ENCODE measurements around the gene EXOC3. TPM values are rescaled to one million over a fixed set of nuclear protein-coding genes. Genes with fewer than 3 reads are reported as not detected.
"Not testable (repeated sequence)": the region's sequence is repeated elsewhere in the genome, so short reads cannot be mapped to it uniquely, and the experiment has no call there.

The EXOC3 gene
- total RNA-seq, 2 experiments from 2014 or later, result 41.6 to 41.7 TPM

DNA sequence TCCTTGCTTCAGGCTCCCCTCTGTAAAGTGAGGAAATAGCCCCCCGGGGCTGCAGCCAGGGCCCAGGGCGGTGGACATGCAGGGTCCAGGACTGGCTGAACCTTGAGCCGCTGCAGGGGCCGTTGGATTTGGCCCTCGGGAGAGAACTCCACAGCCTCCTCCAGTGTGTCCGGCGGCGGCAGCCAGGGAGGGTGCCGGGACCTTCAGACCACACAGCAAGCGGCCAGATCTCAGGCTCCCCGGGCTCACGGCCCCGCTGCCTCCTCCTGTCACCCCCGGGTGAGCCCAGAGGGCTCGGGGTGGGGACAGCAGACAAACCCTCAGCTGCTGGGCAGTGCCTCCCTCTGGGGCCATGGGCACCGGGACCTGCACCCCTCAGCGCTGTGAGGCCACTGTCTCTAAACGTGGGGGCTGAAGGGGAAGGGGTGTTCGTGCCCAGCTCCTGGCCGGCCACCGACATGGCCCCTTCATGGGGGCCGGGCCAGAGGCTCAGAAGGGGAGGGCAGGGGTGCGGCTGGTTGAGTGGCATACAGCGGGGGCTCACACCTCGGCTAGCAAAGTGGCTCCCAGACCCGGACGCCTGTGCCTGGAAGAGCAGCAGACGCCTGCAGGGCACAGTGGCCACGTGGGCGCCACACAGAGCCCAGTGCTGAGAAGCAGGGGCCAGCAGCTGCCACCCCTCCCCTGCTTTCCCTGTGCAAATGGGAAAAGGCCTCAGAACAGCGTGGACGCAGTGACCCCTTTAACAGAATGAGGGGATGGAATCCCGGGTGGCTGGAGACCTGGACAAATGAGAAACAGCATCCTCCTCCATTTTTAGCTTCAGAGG is 61.6 kb downstream of the EXOC3 start:
- Mint-ChIP-seq H3K9me3 (no peaks in the 10 kb centered on the region), H3K4me3 (no peak overlapping the region), H3K27me3 (ENCODE audit: low read depth) (peaks cover 10% of the 10 kb centered on the region), H3K36me3 (ENCODE audit: low read depth) (no peaks in the 10 kb centered on the region), H3K27ac (no peak overlapping the region), H3K4me1 (ENCODE audit: low read depth) (peaks cover 2% of the 10 kb centered on the region)
- CTCF ChIA-PET, result no interaction called here
- DNase-seq, result no peak
- intact Hi-C loops (cut with micrococcal nuclease), result no loop called here

DNA sequence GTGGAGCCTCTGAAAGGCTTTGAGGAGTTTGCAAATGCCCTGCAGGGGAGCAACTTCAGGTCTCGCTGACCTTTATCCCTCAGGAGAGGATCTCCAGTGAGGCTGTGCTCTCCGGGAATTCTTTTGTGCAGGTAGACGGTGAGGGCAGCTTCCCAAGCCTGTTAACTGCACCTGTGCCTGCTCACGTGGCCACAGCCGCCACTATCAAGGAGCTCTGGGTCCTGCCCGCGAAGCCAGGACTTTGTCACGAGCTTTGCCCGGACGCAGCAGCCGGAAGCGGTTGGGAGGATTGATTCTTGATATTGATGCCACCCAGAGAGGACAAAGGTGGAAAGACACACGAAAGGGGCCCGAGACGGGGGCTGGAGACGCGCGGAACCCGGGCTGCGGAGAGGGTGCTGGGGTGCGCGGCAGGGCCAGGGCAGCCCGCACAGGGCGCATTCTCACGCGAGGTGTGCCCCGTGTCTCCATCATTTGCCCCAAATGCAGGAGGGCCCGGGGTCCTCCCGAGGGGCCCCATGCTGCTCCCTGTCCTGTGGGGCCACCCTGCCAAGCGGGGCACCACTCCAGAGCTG is 63.1 kb downstream of the EXOC3 start:
- Mint-ChIP-seq H3K27me3 (ENCODE audit: low read depth) (peaks cover 5% of the 10 kb centered on the region), H3K36me3 (ENCODE audit: low read depth) (no peaks in the 10 kb centered on the region), H3K27ac (no peak overlapping the region), H3K4me1 (ENCODE audit: low read depth) (peaks cover 2% of the 10 kb centered on the region), H3K9me3 (no peaks in the 10 kb centered on the region), H3K4me3 (no peak overlapping the region)
- CTCF ChIA-PET, result interaction anchor here (0.6 kb wide), 1 partner anchor 941 kb away, joined by 4 read pairs; no protein-coding TSS in a partner anchor
- DNase-seq, result no peak
- intact Hi-C loops (cut with micrococcal nuclease), result no loop called here

DNA sequence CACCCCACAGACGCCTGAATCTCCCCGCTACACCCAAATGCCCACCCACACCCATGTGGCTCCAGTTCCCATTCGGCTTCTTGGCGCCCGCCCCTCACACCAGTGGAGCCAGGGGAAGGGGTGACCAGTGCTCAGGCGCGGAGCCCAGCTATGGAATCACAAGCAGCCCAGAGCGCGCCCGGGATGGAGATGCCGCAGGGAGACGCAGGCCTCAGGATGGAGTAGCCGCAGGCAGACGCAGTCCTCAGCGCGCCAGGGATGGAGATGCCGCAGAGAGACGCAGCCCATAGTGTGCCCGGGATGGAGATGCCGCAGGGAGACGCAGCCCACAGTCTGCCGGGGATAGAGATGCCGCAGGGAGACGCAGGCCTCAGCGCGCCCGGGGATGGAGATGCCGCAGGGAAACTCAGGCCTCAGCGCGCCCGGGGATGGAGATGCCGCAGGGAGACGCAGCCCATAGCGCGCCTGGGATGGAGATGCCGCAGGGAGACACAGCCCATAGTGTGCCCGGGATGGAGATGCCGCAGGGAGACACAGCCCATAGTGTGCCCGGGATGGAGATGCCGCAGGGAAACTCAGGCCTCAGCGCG is 65.1 kb downstream of the EXOC3 start:
- H3K36me3 Mint-ChIP-seq (ENCODE audit: low read depth); DNase-seq; CTCF ChIA-PET; H3K27me3 Mint-ChIP-seq (ENCODE audit: low read depth); H3K4me3 Mint-ChIP-seq; intact Hi-C loops (cut with micrococcal nuclease); H3K9me3 Mint-ChIP-seq; H3K27ac Mint-ChIP-seq; H3K4me1 Mint-ChIP-seq (ENCODE audit: low read depth): not testable (repeated sequence)

DNA sequence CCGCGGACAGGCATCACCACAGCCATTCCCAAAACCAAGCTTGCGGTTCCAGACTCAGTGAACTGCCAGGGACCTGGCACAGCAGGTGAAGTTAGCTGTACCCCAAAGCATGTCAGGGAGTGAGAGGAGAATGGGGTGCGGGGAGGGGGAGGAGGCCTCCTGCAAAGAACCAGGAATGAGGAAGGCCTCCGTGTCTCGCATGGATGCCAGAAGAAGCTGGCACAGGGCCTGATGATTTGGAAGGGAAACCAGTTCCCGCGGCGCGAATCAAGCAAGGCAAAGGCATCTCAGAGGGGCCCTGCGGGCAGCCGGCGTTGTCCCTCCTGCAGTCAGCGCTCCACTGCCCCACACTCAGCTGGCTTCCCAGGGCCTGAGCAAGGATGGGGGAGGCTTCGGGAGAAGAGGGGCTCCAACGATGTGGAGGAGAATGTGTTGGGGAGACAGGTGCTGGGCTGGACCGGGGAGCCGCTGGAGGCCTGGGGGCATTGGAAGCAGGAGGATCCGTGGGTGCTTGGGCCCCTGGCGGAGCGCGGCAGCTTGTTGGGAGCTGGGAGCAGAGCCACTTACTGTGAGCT is 66.7 kb downstream of the EXOC3 start:
- H3K27me3 Mint-ChIP-seq (ENCODE audit: low read depth), result no peaks in the 10 kb centered on the region
- CTCF ChIA-PET, result no interaction called here

DNA sequence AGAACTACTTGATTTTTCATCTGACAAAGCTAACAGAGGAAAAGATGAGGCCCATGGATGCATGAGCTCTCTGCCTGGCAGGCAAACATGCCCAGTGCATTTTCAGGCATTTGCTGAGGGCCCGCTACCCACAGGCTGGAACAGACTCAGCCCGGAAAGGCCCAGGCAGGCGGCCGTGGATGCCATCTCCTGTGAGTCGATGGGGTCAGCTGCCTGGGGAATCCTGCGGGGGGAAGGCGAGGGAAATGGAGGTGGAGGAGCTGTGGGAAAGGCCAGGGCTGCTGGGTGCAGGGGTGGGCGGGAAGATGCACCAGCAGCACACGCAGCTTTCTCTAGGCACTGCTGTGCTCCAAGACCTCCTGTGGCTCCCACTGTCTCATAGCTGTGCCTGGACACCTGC is 67.5 kb downstream of the EXOC3 start:
- intact Hi-C loops (cut with micrococcal nuclease), result no loop called here

More for the DNA sequence above, 66.7 kb downstream of the EXOC3 start:
- intact Hi-C loops (cut with micrococcal nuclease), result no loop called here
- no peak for DNase-seq
- H3K36me3 Mint-ChIP-seq (ENCODE audit: low read depth), result no peaks in the 10 kb centered on the region
- H3K27ac Mint-ChIP-seq, result no peak overlapping the region
- H3K4me3 Mint-ChIP-seq, result no peak overlapping the region
- no peaks in the 10 kb centered on the region for H3K4me1 Mint-ChIP-seq (ENCODE audit: low read depth)
- no peaks in the 10 kb centered on the region for H3K9me3 Mint-ChIP-seq

DNA sequence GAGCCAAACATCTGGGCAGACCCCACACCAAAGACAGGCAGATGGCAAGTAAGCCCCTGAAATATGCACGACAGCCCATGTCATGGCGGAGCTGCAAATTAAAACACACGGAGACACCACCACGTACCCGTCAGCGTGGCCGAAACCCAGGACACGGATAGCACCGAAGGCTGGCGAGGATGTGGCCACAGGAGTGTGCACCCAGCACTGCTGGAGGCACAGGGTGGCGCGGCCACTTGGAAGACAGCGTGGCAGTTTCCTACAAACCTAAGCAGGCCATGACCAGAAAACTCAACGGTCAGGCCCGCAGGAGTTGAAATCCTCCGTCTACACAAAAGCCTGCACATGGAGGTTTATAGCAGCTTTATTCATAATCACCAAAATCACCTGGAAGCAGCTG is 68.5 kb downstream of the EXOC3 start:
- no peaks in the 10 kb centered on the region for H3K9me3 Mint-ChIP-seq
- peaks cover 10% of the 10 kb centered on the region for H3K27me3 Mint-ChIP-seq (ENCODE audit: low read depth)
- no peaks in the 10 kb centered on the region for H3K36me3 Mint-ChIP-seq (ENCODE audit: low read depth)
- no peak overlapping the region for H3K4me3 Mint-ChIP-seq
- CTCF ChIA-PET, result interaction anchor here (1.1 kb wide), 1 partner anchor 11 kb away, joined by 3 read pairs; no protein-coding TSS in a partner anchor
- intact Hi-C loops (cut with micrococcal nuclease), result no loop called here
- no peaks in the 10 kb centered on the region for H3K4me1 Mint-ChIP-seq (ENCODE audit: low read depth)
- no peak for DNase-seq
- no peak overlapping the region for H3K27ac Mint-ChIP-seq

More for the DNA sequence above, 67.5 kb downstream of the EXOC3 start:
- no peak for DNase-seq
- H3K4me1 Mint-ChIP-seq (ENCODE audit: low read depth), result no peaks in the 10 kb centered on the region
- H3K4me3 Mint-ChIP-seq, result no peak overlapping the region
- CTCF ChIA-PET, result interaction anchor here (1.1 kb wide), 1 partner anchor 10 kb away, joined by 3 read pairs; no protein-coding TSS in a partner anchor
- no peaks in the 10 kb centered on the region for H3K9me3 Mint-ChIP-seq
- H3K36me3 Mint-ChIP-seq (ENCODE audit: low read depth), result no peaks in the 10 kb centered on the region
- H3K27ac Mint-ChIP-seq, result no peak overlapping the region
- H3K27me3 Mint-ChIP-seq (ENCODE audit: low read depth), result peaks cover 4% of the 10 kb centered on the region

DNA sequence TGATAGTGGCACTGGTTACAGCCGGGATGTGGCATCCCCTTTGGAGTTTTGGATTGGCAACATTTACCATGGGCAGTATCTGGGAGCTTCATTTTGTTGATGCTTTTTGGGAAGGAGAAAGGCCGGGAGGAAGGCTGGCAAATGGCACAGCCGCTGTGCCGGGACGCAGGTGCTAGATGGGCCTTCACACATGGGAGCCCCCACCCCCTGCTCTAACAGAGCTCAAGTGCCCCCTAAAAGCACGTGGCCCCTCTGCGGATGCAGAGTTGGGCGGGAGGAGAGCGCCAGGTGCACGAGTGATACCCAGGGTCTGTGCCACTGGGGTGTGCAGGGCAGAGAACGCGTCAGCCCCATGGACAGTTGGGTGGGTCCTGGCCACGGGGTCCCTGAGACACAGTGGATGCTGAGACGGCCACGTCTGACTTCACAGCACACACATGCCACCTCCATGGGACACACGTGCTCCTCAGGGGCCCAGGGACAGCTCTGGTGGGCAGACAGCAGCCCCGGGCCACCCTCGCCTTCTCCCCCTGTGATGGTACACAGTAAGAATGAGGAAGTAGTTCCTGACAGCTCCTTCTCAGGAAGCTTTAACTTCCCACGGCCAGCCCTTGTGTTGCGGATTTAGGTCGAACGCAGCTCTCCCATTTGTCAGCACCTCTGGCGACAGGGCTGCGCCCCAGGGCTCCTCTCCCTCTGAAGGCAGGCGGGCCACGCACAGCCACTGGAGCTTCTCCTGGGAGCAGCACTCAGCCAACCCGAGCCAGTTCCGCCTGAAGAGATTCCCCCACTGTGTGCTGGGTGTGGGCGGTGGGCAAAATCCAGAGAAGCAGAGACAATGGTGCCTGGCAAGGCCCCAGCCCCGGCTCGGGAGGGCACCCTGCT is 70.5 kb downstream of the EXOC3 start:
- Mint-ChIP-seq H3K4me3 (no peak overlapping the region), H3K36me3 (ENCODE audit: low read depth) (no peaks in the 10 kb centered on the region), H3K4me1 (ENCODE audit: low read depth) (no peaks in the 10 kb centered on the region), H3K27ac (no peak overlapping the region), H3K27me3 (ENCODE audit: low read depth) (peaks cover 22% of the 10 kb centered on the region), H3K9me3 (no peaks in the 10 kb centered on the region)
- no peak for DNase-seq
- intact Hi-C loops (cut with micrococcal nuclease), result no loop called here
- CTCF ChIA-PET, result interaction anchor here (1.0 kb wide), 1 partner anchor 67 kb away, joined by 3 read pairs; no protein-coding TSS in a partner anchor

DNA sequence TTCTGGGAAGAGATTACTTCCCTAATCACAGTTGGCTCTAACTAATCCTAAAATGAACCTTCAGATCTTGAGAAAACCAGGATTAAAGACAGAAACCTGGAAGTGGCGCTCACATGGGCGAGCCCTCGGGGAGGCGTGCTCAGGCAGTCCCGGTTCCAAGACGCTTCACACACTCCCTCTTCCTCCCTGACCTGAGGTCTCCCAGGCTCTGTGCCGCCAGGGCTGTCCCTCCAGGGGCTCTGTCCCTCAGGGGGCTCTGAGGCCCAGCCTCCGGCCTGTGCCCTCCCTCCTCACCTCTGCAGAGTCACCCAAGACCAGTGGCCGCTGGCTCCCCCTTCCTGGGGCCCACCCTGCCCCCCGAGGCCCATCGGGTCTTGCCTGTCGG is 71.1 kb downstream of the EXOC3 start:
- Mint-ChIP-seq H3K27ac (no peak overlapping the region), H3K4me3 (no peak overlapping the region), H3K9me3 (no peaks in the 10 kb centered on the region), H3K36me3 (ENCODE audit: low read depth) (no peaks in the 10 kb centered on the region), H3K4me1 (ENCODE audit: low read depth) (no peaks in the 10 kb centered on the region), H3K27me3 (ENCODE audit: low read depth) (peaks cover 22% of the 10 kb centered on the region)
- no peak for DNase-seq
- CTCF ChIA-PET, result no interaction called here
- intact Hi-C loops (cut with micrococcal nuclease), result no loop called here

DNA sequence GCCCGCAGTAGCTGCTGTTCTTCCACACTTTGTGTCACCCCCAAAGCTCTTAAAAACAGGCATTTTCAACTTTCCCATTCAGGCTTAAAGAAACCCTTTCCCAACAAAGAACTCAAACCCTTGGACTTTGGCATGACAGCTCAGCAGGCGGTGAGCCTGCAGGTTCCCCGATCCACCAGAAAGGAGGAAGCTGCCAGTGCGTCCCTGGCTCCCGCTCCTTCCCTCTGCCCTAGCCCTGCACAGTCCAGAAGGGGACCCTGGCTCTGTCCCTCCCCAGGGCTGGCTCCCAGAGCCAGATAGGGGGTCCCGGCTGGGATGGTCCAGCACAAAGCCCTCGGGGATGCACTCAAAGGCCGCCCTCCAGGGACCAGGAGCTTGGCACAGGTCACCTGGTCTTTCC is 71.7 kb downstream of the EXOC3 start:
- CTCF ChIA-PET, result no interaction called here
- intact Hi-C loops (cut with micrococcal nuclease), result no loop called here
- peaks cover 22% of the 10 kb centered on the region for H3K27me3 Mint-ChIP-seq (ENCODE audit: low read depth)
- H3K4me1 Mint-ChIP-seq (ENCODE audit: low read depth), result no peaks in the 10 kb centered on the region
- no peaks in the 10 kb centered on the region for H3K36me3 Mint-ChIP-seq (ENCODE audit: low read depth)
- no peak for DNase-seq
- no peak overlapping the region for H3K4me3 Mint-ChIP-seq
- H3K9me3 Mint-ChIP-seq, result no peaks in the 10 kb centered on the region
- no peak overlapping the region for H3K27ac Mint-ChIP-seq

DNA sequence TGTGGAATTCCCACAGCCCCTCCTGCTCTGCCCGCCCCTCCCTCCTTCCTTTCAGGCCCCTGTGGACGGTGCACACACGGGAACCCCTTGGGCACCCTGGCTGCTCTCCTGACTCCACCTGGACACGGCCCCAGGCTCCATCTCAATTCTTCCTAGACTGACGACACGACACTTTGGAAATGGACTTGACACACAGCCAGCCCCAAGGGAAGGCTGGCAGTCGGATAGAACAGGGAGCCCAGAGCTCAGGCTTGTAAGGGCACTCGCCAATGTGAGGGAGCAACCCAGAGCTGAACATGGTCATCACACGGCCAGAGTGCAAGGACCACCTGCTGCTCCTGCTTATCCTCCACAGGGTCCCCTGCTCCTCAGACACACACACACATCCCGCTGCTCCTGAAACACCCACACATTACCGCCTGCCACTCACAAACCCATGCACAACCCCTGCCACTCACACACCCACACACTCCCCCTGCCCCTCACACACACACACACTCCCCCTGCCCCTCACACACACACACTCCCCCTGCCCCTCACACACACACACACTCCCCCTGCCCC is 72.4 kb downstream of the EXOC3 start:
- H3K9me3 Mint-ChIP-seq, result no peaks in the 10 kb centered on the region
- no peak overlapping the region for H3K27ac Mint-ChIP-seq
- H3K27me3 Mint-ChIP-seq (ENCODE audit: low read depth), result peaks cover 24% of the 10 kb centered on the region
- no peak overlapping the region for H3K4me3 Mint-ChIP-seq
- no peaks in the 10 kb centered on the region for H3K36me3 Mint-ChIP-seq (ENCODE audit: low read depth)
- H3K4me1 Mint-ChIP-seq (ENCODE audit: low read depth), result no peaks in the 10 kb centered on the region
- no peak for DNase-seq
- CTCF ChIA-PET, result no interaction called here
- intact Hi-C loops (cut with micrococcal nuclease), result no loop called here

DNA sequence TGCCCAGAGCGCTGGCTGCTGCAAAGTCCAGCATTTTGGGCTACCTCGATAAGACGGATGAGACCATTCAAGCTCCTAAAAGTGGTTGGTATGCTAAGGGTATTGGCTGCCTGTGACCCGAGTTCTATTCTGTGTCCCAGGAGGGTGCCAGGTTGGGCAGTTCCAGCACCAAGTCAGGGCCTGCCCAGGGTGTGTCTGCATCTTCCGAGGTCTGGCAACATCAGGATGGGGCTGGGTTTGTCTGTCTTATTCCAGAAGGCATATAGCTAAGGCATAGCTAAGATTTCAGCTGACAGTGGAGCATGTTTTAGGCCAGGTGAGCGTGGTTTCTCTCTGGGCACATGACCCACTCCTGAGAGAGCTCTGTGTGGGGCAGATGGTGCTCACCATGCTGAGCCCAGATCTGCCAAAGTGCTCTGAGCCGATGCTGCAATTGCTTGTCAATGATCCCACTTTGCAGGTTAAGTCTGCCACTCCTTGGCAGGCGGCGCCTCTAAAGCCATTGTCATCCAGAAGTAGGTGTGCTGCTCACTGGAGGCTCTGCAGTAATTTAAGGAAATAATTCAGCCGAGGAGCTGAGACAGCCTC is 73.5 kb downstream of the EXOC3 start:
- Mint-ChIP-seq H3K36me3 (ENCODE audit: low read depth) (no peaks in the 10 kb centered on the region), H3K4me1 (ENCODE audit: low read depth) (no peaks in the 10 kb centered on the region), H3K9me3 (no peaks in the 10 kb centered on the region), H3K4me3 (no peak overlapping the region), H3K27me3 (ENCODE audit: low read depth) (peaks cover 27% of the 10 kb centered on the region), H3K27ac (no peak overlapping the region)
- CTCF ChIA-PET, result no interaction called here
- no peak for DNase-seq
- intact Hi-C loops (cut with micrococcal nuclease), result no loop called here

Measured in activated naive CD4-positive, alpha-beta T cell treated with anti-CD3 and anti-CD28 coated beads for 36 hours (primary cell).